Stimulated activated CD8-positive, alpha-beta memory T cell treated with anti-CD3 and anti-CD28 coated beads, Interleukin-4, amount 100 ng/mL, for 1 hour (primary cell): Measurements from ENCODE around the gene ST6GALNAC5.
"Not testable (repeated sequence)": the region's sequence is repeated elsewhere in the genome, so short reads cannot be mapped to it uniquely, and the experiment has no call there.

Experiments
- DNase-seq, 2 donors: peaks; one replicate each; pipeline ENCODE4 v3.0.0-alpha.2; 2020; ENCODE audit warnings: low read depth in 2 of 2, low spot score in 1 of 2

Gene ST6GALNAC5

GRCh38 chr1:76865696-76866286, 1.5 kb upstream of the ST6GALNAC5 start:
- no peak for DNase-seq

GRCh38 chr1:76866566-76866965, 714 bp upstream of the ST6GALNAC5 start:
- DNase-seq, result no peak

GRCh38 chr1:76868154-76868882, 1.0 kb downstream of the ST6GALNAC5 start:
- DNase-seq, result no peak

- DNase-seq, result no peak
Observed at GRCh38 chr1:76868916-76869315, 1.6 kb downstream of the ST6GALNAC5 start.

GRCh38 chr1:76870037-76870436, 2.8 kb downstream of the ST6GALNAC5 start:
- DNase-seq, result no peak

- DNase-seq, result no peak
Observed at GRCh38 chr1:76871355-76871974, 4.2 kb downstream of the ST6GALNAC5 start.

GRCh38 chr1:76872944-76873343, 5.7 kb downstream of the ST6GALNAC5 start:
- no peak for DNase-seq

GRCh38 chr1:76876655-76877395, 9.5 kb downstream of the ST6GALNAC5 start:
- DNase-seq, result no peak

GRCh38 chr1:76879014-76879413, 11.7 kb downstream of the ST6GALNAC5 start:
- DNase-seq, result not testable (repeated sequence)

- no peak for DNase-seq
Observed at GRCh38 chr1:76881762-76882161, 14.5 kb downstream of the ST6GALNAC5 start.

GRCh38 chr1:76891931-76892622, 24.8 kb downstream of the ST6GALNAC5 start:
- DNase-seq, result no peak

- DNase-seq, result no peak
Observed at GRCh38 chr1:76892675-76893074, 25.4 kb downstream of the ST6GALNAC5 start.

GRCh38 chr1:76901158-76901767, 34.0 kb downstream of the ST6GALNAC5 start:
- no peak for DNase-seq

- DNase-seq, result no peak
Observed at GRCh38 chr1:76905876-76906595, 38.8 kb downstream of the ST6GALNAC5 start.

- no peak for DNase-seq
Observed at GRCh38 chr1:76909311-76909710, 42.0 kb downstream of the ST6GALNAC5 start.

- no peak for DNase-seq
Observed at GRCh38 chr1:76919085-76919484, 51.8 kb downstream of the ST6GALNAC5 start.

- no peak for DNase-seq
Observed at GRCh38 chr1:76921590-76921989, 54.3 kb downstream of the ST6GALNAC5 start.

- no peak for DNase-seq
Observed at GRCh38 chr1:76925825-76926224, 58.5 kb downstream of the ST6GALNAC5 start.

- no peak for DNase-seq
Observed at GRCh38 chr1:76928522-76928921, 61.2 kb downstream of the ST6GALNAC5 start.

- no peak for DNase-seq
Observed at GRCh38 chr1:76929136-76929535, 61.9 kb downstream of the ST6GALNAC5 start.
